Activated CD8-positive, alpha-beta memory T cell treated with anti-CD3 and anti-CD28 coated beads for 36 hours (primary cell): ENCODE results near the gene ROBO2. TPM values are rescaled to one million over a fixed set of nuclear protein-coding genes. Genes with fewer than 3 reads are reported as not detected.

ENCODE experiments used
- CTCF ChIA-PET: fragments of 350-600 bp; sonication (Branson Sonifier 250); formaldehyde crosslinking; loops from one replicate; lab custom pipeline; 2021; ENCODE audit warnings: antibody characterized with exemption; lab: Charles Lee
- POLR2A ChIA-PET: fragments of 350-600 bp; sonication (Branson Sonifier 250); formaldehyde crosslinking; loops from one replicate; lab custom pipeline; 2021; ENCODE audit warnings: antibody characterized with exemption; lab: Charles Lee
- total RNA-seq, 2 experiments: library from RNA; stranded (reverse); gene quantifications; one replicate each; pipeline ENCODE4 v1.2.3, GENCODE V29; 2021

Gene ROBO2, protein sequence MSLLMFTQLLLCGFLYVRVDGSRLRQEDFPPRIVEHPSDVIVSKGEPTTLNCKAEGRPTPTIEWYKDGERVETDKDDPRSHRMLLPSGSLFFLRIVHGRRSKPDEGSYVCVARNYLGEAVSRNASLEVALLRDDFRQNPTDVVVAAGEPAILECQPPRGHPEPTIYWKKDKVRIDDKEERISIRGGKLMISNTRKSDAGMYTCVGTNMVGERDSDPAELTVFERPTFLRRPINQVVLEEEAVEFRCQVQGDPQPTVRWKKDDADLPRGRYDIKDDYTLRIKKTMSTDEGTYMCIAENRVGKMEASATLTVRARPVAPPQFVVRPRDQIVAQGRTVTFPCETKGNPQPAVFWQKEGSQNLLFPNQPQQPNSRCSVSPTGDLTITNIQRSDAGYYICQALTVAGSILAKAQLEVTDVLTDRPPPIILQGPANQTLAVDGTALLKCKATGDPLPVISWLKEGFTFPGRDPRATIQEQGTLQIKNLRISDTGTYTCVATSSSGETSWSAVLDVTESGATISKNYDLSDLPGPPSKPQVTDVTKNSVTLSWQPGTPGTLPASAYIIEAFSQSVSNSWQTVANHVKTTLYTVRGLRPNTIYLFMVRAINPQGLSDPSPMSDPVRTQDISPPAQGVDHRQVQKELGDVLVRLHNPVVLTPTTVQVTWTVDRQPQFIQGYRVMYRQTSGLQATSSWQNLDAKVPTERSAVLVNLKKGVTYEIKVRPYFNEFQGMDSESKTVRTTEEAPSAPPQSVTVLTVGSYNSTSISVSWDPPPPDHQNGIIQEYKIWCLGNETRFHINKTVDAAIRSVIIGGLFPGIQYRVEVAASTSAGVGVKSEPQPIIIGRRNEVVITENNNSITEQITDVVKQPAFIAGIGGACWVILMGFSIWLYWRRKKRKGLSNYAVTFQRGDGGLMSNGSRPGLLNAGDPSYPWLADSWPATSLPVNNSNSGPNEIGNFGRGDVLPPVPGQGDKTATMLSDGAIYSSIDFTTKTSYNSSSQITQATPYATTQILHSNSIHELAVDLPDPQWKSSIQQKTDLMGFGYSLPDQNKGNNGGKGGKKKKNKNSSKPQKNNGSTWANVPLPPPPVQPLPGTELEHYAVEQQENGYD (N-terminal part only)
- not detected for total RNA-seq

DNA sequence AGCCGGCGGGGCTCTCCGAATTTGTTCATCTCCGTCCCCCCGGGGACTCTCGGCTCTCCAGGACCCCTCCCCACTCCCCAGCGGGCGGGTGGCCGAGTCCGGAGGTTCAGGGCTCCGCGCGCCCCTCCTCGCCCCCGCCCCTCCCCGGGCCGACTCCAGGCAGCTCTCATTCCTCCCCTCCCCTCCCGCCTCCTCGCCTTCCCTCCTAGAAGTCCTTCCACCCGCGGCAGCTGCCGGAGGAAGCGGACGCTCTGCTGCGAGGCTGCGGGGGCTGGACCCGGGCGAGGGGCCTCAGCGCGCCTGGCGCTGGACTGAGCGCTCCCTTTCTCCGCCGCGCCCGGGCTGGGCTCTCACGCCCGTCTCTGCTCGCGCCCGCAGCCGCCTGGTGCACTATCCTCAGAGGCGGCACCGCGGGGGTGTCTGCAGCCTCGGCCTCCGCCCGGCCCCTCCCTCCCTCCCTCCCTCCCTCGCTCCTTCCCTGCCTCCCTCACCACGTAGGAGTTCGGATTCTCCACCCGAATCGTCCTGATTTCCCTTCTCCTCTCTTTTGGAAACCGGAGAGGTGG is at the start of gene ROBO2:
Gene ROBO2, plus strand, starts transcription at position 494 of the 566 bp plus-strand sequence. CDS start 687 bp downstream, outside the sequence.
- ChIA-PET CTCF (no interaction called here), POLR2A (no interaction called here)

DNA sequence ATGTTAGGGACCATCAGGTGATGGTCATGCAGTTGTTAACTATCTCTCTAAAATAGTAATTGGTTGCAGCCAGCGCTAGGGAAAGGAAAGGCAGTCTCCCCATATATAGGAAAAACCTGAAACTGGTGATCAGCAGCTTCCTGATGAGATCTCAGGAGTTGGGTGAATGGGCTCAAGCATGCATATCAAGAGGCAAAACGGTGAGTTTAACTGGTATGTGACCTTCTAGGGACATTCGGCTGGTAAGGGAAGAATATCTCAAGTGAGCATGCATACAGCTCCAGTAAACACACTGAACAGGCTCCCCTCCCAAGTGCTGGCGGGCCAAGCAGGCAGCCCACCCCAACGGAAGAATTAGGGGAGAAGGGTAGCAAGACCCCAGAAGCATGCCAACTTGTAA is 49.3 kb upstream of the ROBO2 start:
- ChIA-PET CTCF (no interaction called here), POLR2A (no interaction called here)

DNA sequence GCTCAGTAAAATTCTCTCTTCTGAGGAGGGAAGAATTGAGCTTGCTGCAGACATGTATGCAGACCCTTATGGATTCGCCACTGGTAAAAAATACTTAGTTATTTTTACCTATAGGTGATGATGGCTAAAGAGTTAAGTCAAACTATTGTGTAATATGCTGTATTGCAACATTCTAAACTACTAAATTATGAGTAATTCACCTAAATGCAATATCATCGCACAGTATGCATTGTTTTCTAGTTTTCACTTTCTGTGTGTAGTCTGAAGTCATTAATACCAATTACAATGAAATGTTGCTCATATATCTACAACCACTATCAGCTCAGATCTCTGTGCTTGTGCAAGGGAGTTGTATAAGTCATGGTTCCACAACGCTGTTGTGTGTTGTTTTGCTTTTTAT is 48.7 kb upstream of the ROBO2 start:
- POLR2A ChIA-PET = no interaction called here
- CTCF ChIA-PET = no interaction called here

DNA sequence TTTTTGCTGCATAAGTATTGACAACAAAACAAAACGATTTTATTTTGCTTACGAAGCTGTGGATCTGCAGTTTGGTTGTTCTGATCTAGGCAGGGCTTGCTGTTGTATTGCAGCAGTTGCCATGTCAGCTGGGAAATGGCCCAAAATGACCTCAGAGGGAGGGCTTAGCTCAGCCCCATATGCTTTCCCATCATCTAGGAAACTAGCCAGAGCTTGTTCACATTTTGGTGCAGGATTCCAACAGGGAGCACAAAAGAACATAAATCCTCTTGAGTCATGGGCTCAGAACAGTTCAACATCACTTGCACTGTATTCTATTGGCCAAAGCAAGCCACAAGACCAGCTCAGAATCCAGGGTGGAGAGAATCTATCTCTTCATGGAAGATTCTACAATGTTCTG is 42.2 kb upstream of the ROBO2 start:
- POLR2A ChIA-PET = no interaction called here
- CTCF ChIA-PET = no interaction called here

DNA sequence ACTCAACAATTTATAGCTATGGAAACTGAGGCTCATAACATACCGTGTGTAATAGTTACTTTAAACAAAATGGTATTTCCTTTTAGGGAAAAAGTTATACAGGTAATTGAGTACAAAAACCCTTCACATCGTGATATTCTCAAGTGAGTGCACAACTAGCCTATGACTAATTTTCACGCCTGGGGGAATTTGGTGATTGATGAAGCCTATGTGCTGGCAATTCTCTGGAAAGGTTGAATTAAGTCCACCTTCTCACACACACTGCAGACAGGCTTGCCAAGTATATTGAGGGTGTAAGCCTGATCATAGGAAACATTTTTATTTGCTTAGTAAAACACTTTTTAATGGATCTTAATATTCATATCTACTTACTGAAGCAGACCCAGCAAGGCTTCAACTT is 41.3 kb upstream of the ROBO2 start:
- ChIA-PET POLR2A (no interaction called here), CTCF (no interaction called here)

DNA sequence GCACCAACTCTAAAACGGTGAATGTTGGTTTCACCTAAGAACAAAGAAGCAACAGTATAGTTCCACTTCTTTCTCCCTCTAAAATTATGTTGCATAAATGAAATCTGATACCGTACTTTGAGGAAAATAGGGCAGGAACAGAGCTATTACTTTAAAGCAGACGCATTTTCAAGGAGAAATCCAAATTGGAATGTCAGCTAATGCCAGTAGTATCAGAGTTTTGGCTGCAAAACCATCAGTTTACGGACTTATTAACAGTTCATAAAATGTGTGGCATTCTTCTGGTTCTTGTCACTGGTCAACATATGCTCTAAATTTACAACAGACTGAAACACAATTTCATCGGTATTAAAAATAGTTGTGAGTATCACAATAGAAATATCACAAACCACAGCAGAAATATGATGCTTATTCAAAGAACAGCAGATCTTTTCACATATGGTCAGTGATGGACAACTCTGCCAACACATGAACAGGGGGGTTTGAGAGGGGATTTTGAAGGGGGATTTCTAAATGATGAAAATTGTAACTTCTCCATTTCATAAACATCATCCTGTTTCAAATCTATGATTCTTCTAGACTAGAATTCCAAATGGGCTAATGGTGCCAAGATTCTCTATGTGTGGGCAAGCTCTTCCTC is 38.7 kb upstream of the ROBO2 start:
- ChIA-PET POLR2A (no interaction called here), CTCF (no interaction called here)

DNA sequence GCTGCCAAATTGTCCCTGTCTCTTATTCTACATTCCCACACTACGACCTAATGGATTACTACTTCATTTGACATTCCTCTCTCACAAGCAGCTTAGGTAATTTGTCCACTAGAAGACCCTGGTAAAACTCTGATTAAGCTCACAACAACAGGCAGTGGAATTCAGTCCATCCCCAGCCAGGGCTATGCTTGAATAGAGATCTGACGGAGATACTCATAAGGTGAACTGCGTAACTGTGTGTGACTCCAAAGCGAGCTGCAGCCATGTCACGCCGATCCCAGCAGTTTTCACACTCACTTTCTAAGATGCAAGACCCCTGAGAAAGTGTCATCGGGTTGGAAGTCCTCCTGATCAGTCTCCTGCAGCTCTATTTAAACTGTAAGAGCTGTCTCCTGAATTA is 25.7 kb upstream of the ROBO2 start:
- POLR2A ChIA-PET = no interaction called here
- CTCF ChIA-PET = no interaction called here

DNA sequence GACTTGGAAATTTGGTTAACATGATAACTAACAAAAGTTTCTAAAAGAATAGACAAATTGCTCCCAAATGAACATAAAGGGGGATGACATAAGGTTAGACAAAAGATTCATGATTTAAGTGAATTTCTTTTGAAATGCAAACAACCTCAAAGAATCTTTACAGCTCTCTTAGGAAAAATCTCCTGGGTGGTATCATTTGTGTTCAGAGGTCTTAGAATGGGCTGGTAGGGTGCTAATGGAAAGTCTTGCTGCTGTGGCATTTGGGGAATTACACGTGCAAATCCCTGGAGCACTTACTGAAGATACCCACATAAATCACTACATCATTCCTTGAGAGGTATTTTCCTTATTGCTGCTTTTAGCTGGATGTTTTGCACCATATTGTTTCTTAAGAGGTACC is 14.4 kb upstream of the ROBO2 start:
- POLR2A ChIA-PET = interaction anchor here (0.6 kb wide), 1 partner anchor 1592 kb away, joined by 5 read pairs; no protein-coding TSS in a partner anchor
- CTCF ChIA-PET = no interaction called here

DNA sequence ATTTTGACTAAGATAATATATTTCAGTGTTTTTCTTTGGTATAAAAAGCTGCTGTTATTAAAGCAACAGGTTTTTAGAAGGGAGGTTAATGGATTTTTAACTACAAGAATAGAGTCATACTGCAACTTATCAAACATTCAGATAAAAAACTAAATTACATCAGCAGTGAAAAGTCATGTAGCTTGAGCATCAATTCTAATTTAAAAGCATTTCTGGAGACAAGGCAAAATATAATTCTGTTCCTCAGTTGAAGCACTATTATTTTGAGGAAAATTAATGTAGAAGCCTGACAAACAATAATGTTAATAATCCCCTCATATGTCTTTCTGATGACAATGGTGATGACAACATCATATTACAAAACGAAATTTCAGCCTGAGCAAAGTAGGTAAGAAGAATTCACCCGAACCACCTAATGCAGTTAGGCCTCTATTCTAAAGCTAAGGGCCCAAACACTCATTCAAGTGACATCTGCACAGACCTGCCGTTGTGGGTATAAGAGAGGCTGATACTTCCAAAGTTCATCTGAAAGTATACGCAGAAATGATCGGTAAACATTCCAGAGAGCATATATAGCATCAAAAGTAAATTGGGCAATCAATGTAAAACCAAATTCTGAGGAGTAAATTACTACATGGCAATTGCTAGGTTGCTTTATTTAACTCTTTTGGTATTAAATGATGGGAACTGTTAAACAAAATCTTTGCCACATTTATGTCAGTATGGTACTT is 12.8 kb upstream of the ROBO2 start:
- ChIA-PET CTCF (no interaction called here), POLR2A (no interaction called here)

DNA sequence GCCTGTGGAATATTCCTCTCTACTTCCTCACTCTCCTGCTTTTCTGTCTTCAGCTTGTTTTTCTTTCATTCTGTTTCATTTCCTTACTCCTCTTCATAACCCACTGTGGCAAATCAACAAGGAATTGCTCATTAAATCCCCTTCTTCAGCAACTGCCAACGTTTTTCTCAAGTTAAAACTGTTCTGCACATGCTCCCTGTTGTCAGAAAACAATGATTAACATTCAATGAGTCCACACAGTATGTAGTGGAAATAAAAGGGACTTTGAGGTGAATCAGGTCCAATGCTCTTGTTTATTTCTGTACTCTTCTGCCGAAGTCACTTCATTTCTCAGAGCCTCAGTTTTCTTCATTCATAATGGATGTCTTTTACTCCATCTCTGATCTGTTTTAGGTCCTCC is 11.9 kb upstream of the ROBO2 start:
- POLR2A ChIA-PET = no interaction called here
- CTCF ChIA-PET = no interaction called here

DNA sequence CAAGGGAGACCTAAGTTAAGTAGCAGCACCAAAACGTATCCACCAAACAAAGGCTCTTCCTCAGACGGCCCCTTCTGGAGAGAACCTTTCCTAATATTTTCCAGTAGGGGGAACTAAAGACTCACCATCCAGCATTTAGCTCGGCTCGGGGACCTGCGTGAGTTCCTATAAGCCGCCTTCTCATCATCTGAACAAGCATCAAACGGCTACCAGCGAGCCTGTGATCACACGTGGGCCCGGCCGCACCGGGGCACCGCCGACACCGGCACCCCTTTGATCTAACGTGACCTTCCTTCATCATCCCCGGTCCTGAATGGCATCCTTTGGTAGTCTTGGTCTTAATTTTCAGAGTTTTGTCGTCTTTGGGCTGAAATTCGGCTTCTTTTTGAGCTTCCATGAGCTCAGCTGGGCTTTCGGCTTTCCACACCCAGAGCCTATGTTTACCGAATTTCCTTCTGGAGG is 1.4 kb upstream of the ROBO2 start:
- ChIA-PET POLR2A (no interaction called here), CTCF (no interaction called here)

DNA sequence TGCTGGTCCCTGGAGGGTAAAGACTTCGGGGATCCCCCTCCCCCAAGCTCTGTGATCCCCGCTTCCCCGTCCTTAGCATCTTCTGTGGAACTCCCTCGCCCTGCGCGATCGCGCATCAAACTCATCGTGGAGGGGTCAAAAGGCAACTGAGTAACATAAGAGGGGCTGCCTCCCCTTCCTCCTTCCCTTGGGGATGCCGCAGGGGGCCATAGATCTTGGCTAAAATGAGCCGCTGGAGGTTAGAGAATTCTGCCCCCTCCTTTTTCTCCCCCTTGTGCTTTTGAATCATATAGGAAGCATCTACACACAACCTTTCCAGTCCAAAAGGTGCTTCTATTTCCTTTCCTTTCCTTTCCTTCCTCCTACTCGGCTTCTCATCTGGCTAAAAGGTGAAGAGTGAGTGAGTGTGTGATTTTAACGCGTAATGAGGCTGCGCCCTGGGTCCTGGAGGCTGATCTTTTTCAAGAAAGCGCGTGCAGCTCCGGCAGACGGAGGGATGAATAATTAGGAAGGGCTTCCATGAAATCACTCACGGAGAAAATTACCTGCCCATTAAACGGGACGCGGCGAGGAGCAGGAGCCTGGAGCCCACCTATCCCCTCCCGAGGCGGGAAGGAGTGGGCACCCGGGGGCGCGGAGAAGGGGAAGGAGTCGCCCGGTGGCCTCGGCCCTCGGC is 831 bp upstream of the ROBO2 start:
- ChIA-PET POLR2A (no interaction called here), CTCF (no interaction called here)

DNA sequence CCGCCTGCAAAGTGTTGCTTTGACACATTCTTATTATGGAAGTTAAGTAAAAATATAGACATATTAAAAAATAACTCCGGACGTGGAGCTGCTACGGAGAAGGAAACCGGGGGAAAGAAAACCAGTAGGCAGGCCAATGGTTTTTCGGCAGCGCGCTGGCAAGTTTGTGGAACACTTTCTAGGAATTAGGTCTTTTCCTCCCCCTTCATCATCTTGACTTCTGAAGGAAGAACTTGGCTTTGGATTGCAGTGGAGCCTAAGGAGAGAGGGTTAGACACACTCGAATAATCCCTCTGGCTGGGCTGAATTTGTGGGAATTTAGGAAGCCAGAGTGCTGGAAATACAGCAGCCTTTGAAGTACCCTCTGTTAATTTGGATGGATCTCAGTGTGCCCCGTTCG is 317 bp downstream of the ROBO2 start:
- ChIA-PET POLR2A (no interaction called here), CTCF (no interaction called here)

DNA sequence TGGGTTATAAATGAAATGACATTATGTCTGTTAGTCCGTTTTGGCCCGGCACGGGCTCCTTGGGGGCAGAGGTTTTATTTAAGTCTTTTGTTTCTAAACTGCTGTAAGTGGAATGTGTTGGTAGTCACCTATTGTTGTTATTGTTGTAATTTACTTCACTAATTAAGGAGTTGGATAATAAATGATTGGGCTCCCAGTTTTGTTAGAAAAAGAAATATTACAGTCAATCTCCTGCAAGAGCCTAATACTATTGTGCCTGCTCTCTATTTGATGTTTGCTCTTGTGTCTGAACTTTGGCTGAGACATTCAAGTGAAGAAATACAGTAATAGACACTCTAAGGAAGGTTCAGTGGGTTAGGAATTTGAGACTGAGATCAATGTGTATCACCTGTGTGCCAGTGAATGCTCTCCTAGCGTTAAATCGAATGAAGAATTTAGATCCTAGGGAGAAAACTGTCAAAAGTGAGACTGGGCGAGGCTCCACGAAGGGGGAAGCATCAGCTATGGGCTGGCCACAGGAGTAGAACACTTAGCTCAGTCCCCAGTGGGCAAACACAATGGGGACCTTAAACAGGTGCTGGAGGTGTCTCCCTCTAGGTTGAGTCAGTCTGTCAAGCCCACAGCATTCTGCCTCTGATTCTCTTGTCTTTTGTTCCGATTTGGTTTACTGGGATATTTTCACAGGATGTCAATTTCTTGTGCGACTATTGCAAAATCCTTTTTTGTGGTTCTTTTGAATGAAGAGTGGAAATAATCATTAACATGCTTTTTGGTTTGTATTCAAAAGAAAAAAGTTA is 1.2 kb downstream of the ROBO2 start:
- CTCF ChIA-PET = no interaction called here
- POLR2A ChIA-PET = no interaction called here

DNA sequence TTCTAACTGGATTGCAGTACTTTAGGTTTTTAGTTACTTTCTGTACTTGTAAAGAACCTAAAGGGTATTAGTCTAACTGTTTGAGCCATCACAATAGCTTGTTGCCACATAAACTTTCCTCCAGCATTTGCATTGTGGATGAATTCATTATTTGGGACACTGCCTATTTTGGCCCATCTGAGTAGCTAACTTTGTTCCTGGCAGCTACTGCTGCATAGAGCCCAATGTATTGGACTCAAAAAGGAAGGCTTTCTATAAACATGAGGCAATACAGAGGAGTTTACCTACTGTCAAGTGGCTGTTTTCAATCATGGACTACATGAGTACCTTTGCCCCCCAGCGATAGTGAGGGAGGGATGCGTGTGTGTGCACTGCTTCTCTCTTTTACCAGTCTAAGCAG is 1.9 kb downstream of the ROBO2 start:
- CTCF ChIA-PET = no interaction called here
- POLR2A ChIA-PET = no interaction called here

DNA sequence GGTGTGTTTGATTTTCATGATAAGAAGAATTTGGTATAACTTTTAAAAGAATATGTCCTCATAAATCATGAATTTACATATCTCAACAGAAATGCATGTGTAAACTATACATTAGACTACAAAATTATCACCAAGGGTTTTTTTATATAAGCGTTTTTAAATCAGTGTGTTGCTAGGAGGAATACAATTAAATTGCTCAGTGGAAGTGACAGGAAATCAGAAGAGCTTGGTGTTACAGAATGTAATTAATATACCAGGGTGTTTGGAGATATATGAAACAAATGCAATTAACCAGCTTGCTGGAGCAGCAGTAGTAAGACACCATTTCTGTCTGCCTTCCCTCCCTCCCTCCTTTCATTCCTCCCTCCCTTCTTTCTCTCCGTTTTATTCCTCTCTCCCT is 2.4 kb downstream of the ROBO2 start:
- ChIA-PET CTCF (no interaction called here), POLR2A (no interaction called here)

DNA sequence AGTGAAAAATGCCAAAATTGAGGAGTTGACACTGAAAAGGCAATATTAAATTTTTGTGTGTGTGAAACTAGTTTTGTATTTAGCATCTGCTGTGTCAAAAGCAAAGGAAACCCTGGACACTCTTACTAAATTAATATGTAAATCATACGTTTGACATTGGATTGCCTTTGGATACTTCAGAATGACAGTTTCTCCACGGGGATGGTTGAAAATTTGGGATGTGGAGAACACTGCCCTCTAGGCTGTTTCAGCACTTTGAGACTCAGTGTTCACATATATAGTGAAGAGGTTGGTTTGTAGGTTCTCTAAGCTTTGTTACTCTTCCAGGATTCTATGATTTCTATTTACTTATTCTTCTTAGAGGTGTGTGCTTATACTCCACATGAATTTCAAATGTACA is 3.0 kb downstream of the ROBO2 start:
- POLR2A ChIA-PET = no interaction called here
- CTCF ChIA-PET = no interaction called here

DNA sequence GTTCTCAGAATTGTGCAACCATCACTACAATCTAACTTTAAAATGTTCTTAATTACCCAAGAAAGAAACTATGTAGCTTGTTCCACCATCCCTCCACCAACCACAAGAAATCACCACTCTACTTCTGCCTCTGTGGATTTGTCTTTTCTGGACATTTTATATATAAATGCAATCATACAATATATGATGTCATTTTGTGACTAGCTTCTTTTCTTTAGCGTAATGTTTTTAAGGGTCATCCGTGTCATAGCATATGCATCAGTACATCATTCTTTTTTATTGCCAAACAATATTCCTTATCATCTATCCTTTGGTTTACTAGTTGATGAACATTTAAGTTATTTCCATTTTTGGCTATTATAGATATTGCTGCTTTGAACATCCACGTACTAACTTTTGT is 5.8 kb downstream of the ROBO2 start:
- ChIA-PET CTCF (no interaction called here), POLR2A (no interaction called here)
